GM19438 (cell line): ENCODE results near the gene HAP1.
"Not testable (repeated sequence)": the region's sequence is repeated elsewhere in the genome, so short reads cannot be mapped to it uniquely, and the experiment has no call there.

ENCODE experiments used
- ATAC-seq: cut with Tn5 transposase; IDR thresholded peaks from one replicate; pipeline ENCODE4 v1.9.1; 2021; ENCODE audit warnings: low read depth; ENCODE audit not compliant: unreplicated experiment

The HAP1 gene

GRCh38 chr17:41692722-41693521, 41.5 kb downstream of the HAP1 start:
- no peak for ATAC-seq

- no peak for ATAC-seq
Measured at GRCh38 chr17:41691031-41691777, 43.2 kb downstream of the HAP1 start.

GRCh38 chr17:41690497-41690896, 43.9 kb downstream of the HAP1 start:
- no peak for ATAC-seq

- no peak for ATAC-seq
Measured at GRCh38 chr17:41689497-41690299, 44.7 kb downstream of the HAP1 start.

- ATAC-seq = peak; percentile 69
Measured at GRCh38 chr17:41688641-41689496, 45.6 kb downstream of the HAP1 start, which contains the start of gene EIF1. TSS of gene EIF1 (plus strand) at chr17:41688885. CDS start at chr17:41689039, 154 bp downstream.

GRCh38 chr17:41687828-41688640, 46.4 kb downstream of the HAP1 start:
- no peak for ATAC-seq

- ATAC-seq = no peak
Measured at GRCh38 chr17:41686281-41686680, 48.2 kb downstream of the HAP1 start.

- ATAC-seq = not testable (repeated sequence)
Measured at GRCh38 chr17:41685753-41686152, 48.7 kb downstream of the HAP1 start.

GRCh38 chr17:41684035-41684434, 50.4 kb downstream of the HAP1 start:
- ATAC-seq = no peak

- no peak for ATAC-seq
Measured at GRCh38 chr17:41683441-41684007, 50.9 kb downstream of the HAP1 start.

GRCh38 chr17:41682631-41683030, 51.8 kb downstream of the HAP1 start:
- ATAC-seq = no peak

GRCh38 chr17:41681776-41682175, 52.7 kb downstream of the HAP1 start:
- no peak for ATAC-seq

- no peak for ATAC-seq
Measured at GRCh38 chr17:41680426-41681040, 53.9 kb downstream of the HAP1 start.

GRCh38 chr17:41679740-41680425, 54.6 kb downstream of the HAP1 start:
- ATAC-seq = no peak

GRCh38 chr17:41678907-41679739, 55.3 kb downstream of the HAP1 start:
- ATAC-seq = peak; percentile 61

- peak; percentile 18 for ATAC-seq
Measured at GRCh38 chr17:41678411-41678906, 56.0 kb downstream of the HAP1 start.

GRCh38 chr17:41676058-41676419, 58.4 kb downstream of the HAP1 start:
- ATAC-seq = no peak
